Measurements from ENCODE around the gene MTOR. TPM values are rescaled to one million over a fixed set of nuclear protein-coding genes. Genes with fewer than 3 reads are reported as not detected.

Gene MTOR
- total and polyA plus RNA-seq, 10 of the 15 experiments (the other 5 are each of a cell fraction or from before 2014, with no cell fraction given): 6.6 to 41.8 (median 29.8) TPM

- no peaks in the 10 kb centered on the region for H3K79me2 ChIP-seq (ENCODE audit: control insufficient read depth, insufficient read depth, low read length)
- H3K27ac ChIP-seq (ENCODE audit: control insufficient read depth, insufficient read depth): no peak overlapping the region
- no peak overlapping the region for H3K4me3 ChIP-seq
- TF ChIP-seq SREBF2 (IDR thresholded peaks at IDR 0.05; ENCODE audit: low read length) (no peak), IRF3 (IDR thresholded peaks at IDR 0.05) (no peak), MAX (IDR thresholded peaks at IDR 0.05; ENCODE audit: low read depth, low read length) (no peak), PKNOX1 (IDR thresholded peaks at IDR 0.05) (no peak), MYB (IDR thresholded peaks at IDR 0.05; ENCODE audit: borderline replicate concordance, low read depth, low read length) (no peak), IRF4 (IDR thresholded peaks at IDR 0.05; ENCODE audit: low read depth, low read length) (no peak), RAD51 (IDR thresholded peaks at IDR 0.05) (no peak), NBN (IDR thresholded peaks at IDR 0.05) (no peak), NKRF (conservative IDR thresholded peaks at IDR 0.05) (no peak)
- in situ Hi-C loops (cut with MboI) (no loop called here), intact Hi-C loops (cut with micrococcal nuclease; ENCODE audit: unreplicated experiment) (no loop called here)
- no peaks in the 10 kb centered on the region for H3K4me1 ChIP-seq (ENCODE audit: control insufficient read depth, insufficient read depth, low read length)
- H4K20me1 ChIP-seq (ENCODE audit: control insufficient read depth, insufficient read depth): no peaks in the 10 kb centered on the region
- H3K9me3 ChIP-seq (replicated peaks; ENCODE audit: control insufficient read depth, insufficient read depth, low read length): no peaks in the 10 kb centered on the region
- no peak overlapping the region for H3K4me2 ChIP-seq (ENCODE audit: control insufficient read depth, insufficient read depth)
- no TSS peak for BruUV-seq (replicated peaks)
- no peak for FAIRE-seq
- no peak for ATAC-seq
- peaks cover 10 to 19% of the 10 kb centered on the region in 2 experiments; a peak in 3 of 4 replicates for H3K36me3 ChIP-seq (ENCODE audit: control insufficient read depth in 2 of 2, insufficient read depth in 2 of 2, low read length in 1 of 2)
- 74% methylated on average over 2 of the region's 2 CpGs for WGBS (ENCODE audit: insufficient coverage, insufficient replicate concordance, low lambda C conversion rate, missing lambda C conversion rate)
- ChIA-PET CTCF (no interaction called here), POLR2A (no interaction called here), SMC1A (ENCODE audit: uncharacterized antibody, unreplicated experiment) (interaction anchor here (0.9 kb wide), 1 partner anchor 127 kb away, joined by 3 read pairs; no protein-coding TSS in a partner anchor), RAD21 (ENCODE audit: unreplicated experiment) (no interaction called here)
- no peak overlapping the region for H3K9ac ChIP-seq (ENCODE audit: control insufficient read depth, insufficient read depth, low read length)
- no peak for DNase-seq (ENCODE audit: low read depth, low spot score)
- no peaks in the 10 kb centered on the region for H3K27me3 ChIP-seq (replicated peaks in 1 of 2; ENCODE audit: control insufficient read depth in 2 of 2, insufficient read depth in 2 of 2, low read length in 1 of 2)
- no peak overlapping the region for H2AFZ ChIP-seq (ENCODE audit: control insufficient read depth, low read depth, low read length)
Observed at GRCh38 chr1:11196945-11197344, 65.4 kb downstream of the MTOR start.
